Fibroblast of skin of scalp (primary cell): ENCODE results near the gene ENTR1.
A peak's percentile ranks its signal among the peaks of the same experiment; 100 is the strongest.
"Not testable (repeated sequence)": the region's sequence is repeated elsewhere in the genome, so short reads cannot be mapped to it uniquely, and the experiment has no call there.

Source experiments
- DNase-seq: peaks from one replicate; pipeline ENCODE4 v3.0.0-alpha.2; 2013

ENTR1 gene

DNA sequence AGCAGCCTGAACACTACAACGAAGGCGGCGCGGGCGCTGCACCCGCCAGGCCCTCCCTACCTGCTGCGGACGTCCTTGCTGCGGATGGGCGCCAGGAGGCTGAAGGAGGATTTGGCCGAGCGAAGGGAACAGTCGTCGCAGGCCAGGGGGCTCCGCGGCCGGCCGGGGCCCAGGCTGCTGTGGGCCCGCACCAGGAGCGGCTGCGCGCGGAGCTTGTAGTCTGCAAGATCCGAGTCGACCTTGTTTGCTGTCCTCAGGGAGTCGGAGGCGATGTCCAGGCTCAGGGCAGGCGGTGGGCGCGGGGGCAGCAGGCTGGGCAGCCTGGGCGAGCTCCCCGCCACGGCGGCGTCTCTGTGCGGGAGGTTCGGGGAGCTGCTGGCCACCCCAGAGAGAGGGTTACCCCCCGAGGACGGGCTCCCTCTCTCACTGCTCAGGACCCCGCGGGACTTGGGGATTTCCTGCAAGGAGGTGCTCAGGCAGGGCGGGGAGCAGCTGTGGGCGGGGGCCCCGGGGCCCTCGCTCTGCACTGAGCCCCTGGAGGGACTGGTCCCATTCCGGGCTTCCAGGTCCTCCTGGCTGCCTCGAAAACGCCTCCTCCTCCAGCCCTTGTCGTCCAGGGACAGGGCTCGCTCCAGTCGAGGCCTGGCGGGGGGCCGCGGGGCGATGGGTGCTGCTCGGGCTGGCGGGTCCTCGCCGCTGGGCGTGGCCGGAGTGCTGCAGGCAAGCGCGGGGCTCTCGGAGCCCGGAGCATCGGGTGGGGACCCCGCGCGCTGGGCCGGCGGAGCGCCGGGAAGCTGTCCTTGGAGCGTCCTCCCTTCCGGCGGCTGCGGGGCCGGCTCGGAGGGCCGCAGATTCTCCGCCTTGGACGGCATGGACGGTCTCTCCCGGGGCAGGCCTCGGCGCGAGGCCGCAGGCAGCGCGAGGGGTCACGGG is 28.4 kb upstream of the ENTR1 start:
- DNase-seq, result peak; percentile 11

DNA sequence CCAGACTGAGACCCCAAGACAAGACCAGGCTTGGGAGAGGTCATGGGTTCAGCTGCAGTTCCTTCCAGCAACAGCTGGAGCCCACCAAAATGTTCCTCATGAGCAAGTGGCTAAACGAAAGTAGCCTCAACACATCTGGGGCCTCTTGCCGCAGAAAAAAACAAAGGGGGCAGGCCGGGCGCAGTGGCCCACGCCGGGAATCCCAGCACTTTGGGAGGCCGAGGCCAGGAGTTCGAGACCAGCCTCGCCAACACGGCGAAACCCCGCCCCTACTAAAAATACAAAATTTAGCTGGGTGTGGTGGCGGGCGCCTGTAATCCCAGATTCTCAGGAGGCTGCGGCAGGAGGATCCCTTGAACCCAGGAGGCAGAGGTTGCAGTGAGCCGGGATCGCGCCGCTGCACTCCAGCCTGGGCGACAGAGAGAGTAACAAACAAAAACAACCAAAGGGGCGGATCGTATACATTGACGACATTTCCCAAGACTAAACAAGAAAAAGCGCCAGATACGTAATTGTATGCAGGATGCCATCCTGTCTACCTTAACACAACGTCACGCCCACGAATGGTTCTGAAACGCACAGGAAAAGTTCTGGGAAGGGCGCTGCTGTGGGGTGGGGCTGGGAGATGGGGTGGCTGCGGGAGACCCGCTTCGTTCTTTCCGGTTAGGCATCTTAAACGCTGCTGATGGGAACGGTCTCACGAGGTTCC is 27.6 kb upstream of the ENTR1 start:
- no peak for DNase-seq

DNA sequence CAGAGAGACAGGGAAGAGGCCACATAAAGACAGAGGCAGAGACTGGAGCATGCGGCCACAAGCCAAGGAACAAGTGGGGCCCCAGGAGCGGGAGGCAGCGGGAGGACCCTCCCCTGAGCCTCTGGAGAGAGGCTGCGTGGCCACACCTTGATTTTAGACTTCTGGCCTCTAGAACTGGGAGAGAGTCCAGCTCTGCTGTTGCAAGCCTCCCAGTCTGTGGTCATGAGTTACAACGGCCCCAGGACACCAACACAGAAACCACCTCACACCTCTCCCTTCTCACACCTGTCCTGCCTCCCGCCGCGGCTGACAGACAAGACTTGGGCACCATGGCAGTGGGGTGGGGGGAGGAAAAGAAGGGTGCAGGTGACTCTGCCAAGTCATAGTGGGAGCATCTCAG is 27.0 kb upstream of the ENTR1 start:
- no peak for DNase-seq

DNA sequence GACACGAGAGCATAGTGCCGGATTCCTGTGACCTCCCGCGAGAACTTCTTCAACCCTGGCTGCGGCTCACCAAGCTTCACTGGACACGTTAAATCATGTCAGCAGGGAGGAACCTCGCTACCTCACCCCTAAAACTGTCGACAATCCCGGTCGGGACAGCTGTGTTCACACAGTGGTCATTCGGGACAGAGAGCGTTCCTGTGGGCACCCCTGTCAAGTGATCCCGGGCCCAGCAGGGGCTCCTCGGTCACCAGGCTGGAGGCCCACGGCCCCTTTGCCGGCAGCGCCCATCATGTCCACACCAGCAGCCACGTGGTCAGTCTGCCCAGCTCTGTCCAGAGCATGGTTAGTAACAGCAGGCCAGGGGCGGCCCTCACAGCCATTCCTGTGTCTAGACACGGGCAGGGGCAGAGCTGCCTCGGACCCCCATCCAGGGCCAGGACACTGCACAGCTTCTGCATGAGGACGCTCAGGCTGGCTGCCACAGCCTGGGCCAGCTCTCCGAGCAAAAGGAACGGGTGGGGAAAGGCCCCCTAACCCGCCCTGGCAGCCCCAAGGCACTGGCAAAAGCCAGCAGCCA is 25.7 kb upstream of the ENTR1 start:
- DNase-seq, result no peak

DNA sequence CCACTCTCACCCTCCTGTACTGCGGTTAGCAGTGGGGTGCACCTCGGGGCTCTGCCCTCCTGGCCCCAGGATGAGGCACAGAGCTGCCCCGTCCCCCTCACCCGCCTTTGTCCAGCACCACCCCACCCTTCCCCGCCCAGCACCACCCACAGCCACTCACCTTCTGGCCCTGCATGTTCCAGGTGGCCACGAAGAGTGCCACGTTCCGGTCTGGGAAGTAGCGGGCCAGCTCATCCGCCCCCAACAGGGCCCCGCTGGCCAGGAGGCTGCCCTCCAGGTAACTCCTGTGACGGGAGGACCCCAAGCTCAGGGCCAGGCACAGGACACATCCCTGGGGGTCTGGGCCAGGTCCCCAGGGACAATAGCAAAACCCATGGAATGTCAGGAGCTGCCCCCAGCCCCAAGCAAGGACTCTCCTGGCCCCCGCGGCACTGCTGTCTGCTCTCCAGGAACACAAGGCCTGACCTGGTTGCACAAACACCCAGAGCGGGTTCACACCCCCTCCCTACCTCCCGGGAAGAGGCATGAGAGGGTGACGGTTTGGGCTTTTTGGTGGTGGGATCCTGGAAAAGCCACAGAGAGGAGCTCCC is 24.3 kb upstream of the ENTR1 start:
- no peak for DNase-seq

DNA sequence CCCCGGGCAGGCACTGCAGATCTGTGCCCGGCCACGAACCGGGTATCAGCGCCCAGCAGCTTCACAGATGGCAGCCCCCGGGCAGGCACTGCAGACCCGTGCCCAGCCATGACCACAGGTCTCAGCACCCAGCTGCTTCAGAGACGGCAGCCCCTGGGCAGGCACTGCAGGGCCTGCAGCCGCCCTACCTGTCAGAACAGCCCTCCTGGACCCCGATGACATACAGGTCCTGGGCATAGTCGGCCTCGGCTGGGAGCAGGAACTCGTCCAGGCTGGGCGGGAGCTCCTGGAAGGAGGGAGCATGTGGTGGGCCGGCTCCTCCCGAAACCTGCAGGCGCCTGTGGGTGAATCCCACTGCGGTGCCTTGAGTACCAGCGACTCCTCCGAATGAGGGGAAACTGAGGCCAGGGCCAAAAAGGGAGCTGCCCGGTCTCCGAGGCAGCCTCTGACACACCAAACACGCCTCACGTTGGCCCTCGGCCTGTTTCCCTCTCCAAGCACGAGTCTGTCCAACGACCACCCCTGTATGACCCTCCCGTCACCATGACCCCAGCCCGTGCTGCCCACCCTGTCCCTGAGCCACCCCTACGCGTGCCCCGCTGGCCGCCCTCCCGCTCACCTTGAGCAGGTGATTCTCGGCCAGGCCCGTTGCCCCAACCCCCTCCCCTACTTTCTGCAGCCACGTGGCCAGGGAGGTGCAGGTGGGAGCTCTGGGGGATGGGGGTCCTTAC is 23.6 kb upstream of the ENTR1 start:
- no peak for DNase-seq

DNA sequence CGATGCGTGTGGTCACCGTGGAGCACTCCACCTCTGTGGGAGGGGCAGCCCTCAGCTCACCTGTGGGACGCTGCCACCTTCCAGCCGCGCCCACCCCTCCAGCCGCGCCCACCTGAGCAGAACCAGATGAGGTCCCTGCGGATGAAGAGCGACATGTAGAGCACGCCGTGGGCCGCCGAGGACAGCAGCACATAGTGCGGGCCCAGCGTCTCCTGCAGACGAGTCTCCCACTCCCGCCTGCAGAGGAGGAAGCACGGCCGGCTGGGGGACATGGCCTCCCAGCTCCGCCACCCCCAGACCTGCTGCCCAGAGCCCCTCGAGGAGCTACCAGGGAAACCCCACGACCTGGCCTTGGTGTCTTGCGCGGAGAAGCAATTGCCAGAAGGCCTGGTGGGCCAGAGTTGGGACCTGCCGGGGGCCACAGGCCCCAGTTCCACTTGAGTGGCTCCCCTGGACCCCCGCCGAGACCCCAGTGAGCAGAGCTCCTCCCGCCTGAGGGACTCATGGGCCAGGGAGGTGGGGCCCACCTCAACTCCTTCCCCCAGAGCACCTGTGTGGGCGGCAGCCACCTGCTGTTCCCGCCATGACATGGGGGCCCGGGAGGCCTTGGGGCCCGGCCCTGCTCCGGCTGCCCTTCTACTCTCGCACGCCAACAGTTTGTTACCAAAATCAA is 22.8 kb upstream of the ENTR1 start:
- DNase-seq, result no peak

DNA sequence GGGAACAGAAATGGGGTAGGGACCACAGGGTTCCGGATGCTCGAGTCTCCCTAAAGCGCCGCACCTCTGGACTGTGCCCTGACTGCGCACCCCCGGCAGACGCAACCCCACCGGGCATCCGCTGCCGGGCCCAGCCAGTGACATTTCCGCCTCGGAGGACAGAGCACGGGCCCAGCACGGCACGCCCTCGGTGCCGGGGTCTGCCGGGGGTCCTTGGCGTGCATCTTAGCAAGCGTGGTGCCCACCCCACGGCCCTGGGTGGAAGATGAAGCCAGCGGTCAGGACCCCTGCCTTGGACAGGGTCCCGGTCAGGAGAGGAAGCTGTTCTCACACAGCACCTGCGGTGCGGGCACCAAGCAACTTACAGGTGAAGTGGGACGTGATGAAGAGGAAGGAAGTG is 22.2 kb upstream of the ENTR1 start:
- no peak for DNase-seq

DNA sequence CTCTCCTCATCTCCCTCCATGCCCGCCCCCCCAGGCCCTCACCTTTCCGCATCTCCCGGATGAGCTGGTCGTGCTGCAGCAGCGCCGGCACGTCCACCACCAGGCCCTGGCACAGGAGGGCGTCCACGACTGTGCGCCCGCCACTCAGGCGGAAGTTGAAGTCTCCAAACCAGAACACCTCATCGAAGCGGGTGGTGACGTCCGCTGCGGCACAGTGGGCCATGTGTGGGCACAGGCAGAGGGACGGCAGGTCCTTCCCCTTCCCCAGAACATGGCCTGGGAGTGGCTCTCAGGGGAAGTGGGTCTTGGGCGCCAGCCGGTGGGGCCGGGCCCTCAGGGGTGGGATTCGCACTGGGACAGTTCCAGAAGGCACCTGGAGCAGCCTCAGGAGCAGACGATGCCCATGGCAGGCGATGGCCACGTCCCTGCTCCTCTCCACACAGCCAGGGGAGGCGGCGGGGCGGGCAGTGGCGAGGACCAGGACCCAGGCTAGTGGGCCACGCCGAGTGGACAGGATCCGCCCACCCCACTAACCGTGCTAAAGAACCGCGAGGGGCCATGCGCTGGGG is 21.5 kb upstream of the ENTR1 start:
- no peak for DNase-seq

DNA sequence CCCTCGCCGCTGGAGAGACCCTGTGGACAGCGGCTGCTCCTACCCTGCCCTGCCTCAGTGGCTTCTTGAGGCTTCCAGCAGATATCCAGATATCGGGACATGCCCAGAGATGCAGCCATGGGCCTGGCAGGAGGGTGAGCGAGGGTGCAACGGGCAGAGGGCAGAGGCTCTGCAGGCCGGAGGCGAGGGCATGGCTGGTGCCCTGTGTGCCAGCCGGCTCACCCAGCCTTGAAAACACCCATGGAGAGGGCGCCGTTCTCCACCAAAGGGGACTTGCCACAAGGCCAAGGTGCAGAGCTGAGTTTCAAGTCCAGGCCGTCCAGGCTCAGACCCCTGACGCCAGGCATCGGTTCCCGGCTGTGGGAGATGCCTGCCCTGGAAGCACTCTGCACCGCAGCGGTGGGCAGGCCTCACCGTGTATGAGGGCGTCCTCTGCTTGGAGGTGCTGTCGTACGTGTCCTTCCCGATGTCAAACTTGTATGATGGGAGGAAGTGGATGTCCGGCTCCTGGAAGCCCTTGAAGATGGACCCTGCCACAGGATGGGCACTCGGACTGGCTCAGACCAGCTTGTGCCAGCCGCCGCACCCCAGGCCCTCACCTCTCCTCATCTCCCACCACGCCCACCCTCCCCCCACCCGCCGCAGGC is 20.3 kb upstream of the ENTR1 start:
- DNase-seq, result no peak

DNA sequence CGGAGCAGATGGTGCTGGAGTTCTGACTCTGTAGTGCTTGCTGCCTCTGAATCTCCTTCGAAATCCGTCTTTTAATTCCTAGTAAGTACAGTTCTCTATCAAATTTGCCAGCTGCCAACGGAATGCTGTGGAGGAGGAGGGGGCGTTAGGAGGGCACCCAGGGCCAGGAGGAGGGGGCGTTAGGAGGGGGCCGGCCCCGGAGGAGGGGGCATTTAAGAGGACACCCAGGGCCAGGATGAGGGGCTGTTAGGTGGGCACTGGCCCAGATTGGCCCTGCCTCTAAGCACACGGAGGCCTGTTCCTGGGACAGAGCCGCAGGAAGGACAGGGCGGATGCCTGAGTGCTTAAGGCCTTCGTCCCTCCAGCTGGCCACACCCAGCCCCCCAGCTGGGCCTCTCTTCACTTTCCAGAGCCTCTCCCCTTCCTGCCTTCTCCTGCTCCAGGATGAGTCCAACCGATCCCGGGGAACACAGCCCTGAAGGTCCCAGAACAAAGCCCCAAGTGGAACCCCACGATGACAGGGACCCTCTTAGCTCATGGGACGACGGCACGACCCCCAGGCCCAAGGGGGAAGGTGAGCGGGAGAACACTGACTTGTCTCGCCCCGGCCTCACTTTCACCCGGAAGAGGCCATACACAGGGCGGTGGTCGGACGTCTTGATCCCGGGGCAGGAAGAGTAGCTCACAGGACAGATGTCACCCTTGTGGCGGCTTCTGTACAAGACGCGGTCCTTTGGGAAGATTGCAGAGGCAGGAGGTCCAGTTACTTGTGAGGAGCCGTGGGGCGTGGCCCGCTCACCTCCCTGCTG is 19.5 kb upstream of the ENTR1 start:
- DNase-seq, result no peak

DNA sequence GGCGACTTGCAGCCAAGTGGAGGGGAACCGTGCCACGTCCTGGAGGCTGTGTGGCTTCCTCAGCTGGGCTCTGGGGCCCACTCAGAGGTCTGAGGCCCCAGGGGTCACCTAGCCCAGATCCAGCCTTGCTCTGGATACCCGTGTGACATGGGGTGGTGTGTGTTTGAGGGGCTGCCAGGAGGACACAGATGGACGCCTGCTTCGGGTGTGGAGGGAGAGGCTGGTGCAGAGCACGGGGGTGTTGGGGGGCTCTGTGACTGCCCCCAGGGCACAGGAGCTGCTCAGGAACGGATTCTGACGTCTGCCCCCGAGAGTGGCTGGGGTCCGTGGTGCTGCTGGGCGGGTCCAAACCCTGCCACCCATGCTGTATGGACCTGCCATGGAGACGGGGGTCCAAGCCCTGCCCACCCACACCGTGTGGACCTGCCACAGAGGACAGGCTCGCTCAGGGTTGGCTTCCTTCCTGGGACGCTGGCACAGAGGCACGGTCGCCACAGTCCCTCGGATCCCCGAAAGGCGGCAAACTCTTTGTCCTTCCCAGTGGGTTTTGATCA is 18.7 kb upstream of the ENTR1 start:
- no peak for DNase-seq

DNA sequence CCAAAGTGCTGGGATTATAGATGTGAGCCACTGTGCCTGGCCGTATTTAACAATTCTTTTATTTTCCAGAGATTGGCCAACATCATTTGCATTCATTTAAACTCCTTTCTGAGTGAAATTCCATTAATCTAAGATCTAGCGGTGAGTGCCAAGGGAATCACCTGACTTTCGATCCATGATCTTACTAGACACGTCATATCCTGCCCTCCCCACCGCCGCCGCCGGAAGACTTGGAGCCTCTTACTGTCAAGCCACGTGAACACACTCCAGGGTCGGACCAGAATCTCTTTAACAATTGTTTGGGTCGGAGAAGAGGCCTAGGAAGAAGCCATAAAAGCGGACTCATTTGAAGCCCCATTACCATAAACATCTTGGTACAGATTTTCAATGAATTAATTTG is 16.4 kb upstream of the ENTR1 start:
- no peak for DNase-seq

DNA sequence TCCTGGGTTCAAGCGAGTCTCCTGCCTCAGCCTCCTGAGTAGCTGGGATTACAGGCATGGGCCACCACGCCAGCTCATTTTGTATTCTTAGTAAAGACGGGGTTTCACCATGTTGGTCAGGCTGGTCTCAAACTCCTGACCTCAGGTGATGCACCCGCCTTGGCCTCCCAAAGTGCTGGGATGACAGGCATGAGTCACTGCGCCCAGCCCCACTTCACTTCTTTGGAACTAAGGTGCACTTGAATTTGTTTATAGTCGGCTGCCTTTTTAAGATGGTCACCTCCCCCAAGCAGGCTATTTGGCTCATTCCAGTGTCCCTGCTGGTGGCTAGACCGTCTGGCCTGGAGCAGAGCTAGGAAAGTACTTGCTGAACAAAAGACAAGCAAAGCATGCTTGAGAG is 15.0 kb upstream of the ENTR1 start:
- DNase-seq, result not testable (repeated sequence)

DNA sequence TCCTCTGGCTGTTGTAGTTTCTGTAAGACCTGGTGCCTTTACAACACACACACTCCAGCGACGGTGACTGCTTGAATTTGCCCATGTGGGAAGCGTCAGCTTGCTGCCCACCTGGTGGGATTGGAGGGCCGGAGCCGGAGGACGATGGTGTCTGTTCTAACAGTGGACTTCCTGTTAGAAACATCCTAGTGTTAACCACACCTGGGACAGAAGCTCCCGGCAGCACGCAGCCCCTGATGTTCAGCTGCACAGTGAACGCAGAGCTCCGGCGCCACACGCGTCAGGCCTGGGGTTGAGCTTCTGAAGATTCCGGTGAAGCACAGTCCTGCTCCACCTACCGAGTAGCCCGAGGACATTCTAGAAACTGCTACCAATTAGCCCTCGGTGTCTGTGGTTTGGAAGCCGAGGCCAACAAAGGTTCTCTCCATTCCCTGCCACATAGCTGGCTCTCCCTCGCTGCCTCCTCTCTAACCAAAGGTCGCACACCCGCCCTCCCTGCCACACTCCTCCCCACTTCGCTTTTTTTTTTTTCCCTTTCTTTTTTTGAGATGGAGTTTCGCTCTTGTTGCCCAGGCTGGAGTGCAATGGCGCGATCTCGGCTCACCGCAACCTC is 14.4 kb upstream of the ENTR1 start:
- no peak for DNase-seq

DNA sequence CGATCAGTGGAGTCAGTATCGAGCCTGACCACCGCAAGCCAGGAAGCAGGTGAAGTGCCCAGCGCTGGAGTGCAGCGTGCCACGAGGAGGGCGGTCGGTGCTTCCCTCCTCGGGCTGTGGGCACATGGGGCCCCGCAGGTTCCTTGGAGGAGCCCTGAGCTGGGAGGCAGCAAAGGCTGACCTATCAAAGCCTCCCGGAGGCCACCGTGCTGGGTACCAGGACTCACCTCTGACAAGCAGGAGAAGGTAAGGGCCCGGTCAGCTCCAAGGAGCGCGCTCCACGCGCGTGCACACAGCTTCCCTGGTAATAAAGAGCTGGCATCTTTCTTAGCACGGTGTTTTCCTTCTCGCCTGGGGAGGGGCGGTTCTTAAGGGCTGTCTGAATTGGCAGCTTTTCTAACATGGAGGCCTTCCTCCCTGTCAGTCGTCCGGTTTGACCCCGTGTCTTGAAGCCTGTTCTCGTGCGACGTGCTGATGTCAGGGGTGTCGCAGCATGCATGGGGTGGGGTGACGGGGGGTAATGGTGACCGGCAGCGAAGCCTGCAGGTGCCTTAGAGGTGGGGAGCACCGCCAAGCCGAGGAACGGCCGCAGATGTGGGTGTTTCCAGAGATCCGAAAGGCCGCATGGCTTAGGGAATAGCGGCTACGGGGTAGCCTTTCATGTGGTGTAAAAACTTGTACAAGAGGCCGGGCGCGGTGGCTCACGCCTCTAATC is 13.2 kb upstream of the ENTR1 start:
- no peak for DNase-seq

DNA sequence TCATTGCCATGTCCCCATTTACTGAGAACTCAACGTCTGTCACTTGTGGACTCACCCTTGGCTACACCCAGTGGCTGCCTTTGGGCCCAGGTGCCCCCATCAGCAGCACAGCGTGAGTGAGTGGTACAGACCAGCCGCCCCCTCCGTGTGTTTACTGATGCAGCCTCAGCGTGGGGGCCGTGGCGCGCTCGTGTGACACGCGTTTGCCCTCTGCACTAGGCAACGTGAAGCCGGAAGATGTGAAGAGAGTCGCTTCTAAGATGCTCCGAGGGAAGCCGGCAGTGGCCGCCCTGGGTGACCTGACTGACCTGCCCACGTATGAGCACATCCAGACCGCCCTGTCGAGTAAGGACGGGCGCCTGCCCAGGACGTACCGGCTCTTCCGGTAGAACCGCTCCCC is 12.5 kb upstream of the ENTR1 start:
- no peak for DNase-seq

DNA sequence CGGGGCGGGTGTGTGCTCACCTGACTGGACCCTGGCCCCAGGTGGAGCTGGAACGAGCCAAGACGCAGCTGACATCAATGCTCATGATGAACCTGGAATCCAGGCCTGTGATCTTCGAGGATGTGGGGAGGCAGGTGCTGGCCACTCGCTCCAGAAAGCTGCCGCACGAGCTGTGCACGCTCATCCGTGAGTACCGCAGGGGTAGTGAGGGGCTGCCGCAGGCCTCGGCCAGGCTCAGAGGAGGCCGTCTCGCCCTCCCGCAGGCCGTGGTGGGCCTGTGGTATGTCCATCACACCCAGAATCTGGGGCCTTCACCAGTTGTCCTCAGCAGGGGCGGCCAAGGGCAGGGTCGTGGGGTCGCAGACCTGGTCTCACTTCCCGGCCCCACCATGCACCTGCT is 11.4 kb upstream of the ENTR1 start:
- no peak for DNase-seq

DNA sequence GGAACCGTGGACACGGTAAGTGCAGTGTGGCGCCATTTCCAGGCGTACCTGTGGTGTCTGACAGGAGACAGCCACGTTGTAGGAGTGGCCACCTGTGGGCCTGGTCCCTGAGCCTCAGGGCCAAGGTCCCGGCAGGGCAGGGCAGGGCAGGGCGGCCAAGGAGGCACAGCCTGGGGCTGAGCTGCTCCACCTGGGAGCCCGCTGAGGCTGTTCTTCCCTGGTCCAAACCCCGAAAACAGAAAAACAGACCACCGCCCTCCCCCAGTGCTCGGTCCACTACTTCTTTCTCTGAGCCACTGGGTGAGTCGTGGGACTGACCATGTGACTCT is 8.6 kb upstream of the ENTR1 start:
- DNase-seq, result no peak
